ENCODE results near the gene FAM222B. TPM values are rescaled to one million over a fixed set of nuclear protein-coding genes. Genes with fewer than 3 reads are reported as not detected.

FAM222B gene
- total RNA-seq, 2 donors from 2014 or later: 19.9 to 23.4 TPM

DNA sequence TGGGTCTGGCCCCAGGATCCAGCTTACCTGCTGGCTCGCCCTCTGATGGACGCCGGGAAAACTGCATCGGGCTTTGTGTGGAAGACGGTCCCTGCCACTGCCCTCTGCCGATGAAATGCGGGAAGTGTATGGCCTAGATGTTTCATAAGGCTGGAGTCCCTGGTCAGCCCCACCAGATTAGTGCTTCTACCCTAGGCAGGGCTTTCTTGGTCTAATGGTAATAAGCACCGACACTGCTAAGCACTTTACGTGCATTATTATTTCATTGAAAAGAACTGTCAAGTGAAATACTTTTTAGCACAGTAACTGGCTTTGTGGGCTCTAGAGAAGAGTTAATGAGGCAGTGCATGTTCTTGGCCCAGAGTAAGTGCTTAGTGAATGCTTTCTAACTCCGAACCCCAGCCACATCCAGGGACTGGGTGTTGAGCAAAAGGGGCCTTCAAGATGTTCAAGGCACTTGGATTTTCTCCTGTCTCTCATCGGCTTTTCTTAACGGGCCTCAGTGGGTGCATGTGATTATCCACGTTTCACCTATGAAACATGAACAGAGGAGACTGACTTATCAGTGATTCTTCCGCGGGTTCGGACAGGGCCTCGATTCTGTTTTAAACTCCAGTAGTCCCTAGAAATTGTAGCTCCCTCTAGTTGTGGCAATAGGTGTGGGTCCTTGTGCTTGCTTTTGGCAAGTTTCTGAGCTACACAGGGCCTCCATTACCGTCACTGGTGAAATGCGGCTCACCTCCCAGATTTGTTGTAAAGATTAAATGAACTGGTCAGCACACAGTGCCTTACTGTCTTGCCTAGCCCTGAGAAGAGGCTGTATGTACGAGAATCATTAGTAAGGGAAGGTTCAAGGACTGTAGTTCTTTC is 92.2 kb downstream of the FAM222B start:
- ATAC-seq (ENCODE audit: insufficient number of reproducible peaks, low FRiP score, low read depth) (peak; percentile 50), DNase-seq (ENCODE audit: low spot score) (peak; percentile 90)
- H3K27me3 ChIP-seq (replicated peaks; ENCODE audit: insufficient read depth): no peaks in the 10 kb centered on the region
- TF ChIP-seq, protein P1, sequence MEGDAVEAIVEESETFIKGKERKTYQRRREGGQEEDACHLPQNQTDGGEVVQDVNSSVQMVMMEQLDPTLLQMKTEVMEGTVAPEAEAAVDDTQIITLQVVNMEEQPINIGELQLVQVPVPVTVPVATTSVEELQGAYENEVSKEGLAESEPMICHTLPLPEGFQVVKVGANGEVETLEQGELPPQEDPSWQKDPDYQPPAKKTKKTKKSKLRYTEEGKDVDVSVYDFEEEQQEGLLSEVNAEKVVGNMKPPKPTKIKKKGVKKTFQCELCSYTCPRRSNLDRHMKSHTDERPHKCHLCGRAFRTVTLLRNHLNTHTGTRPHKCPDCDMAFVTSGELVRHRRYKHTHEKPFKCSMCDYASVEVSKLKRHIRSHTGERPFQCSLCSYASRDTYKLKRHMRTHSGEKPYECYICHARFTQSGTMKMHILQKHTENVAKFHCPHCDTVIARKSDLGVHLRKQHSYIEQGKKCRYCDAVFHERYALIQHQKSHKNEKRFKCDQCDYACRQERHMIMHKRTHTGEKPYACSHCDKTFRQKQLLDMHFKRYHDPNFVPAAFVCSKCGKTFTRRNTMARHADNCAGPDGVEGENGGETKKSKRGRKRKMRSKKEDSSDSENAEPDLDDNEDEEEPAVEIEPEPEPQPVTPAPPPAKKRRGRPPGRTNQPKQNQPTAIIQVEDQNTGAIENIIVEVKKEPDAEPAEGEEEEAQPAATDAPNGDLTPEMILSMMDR (IDR thresholded peaks at IDR 0.05): peak; percentile 100
- no peaks in the 10 kb centered on the region for H3K9me3 ChIP-seq
- no peak overlapping the region for H3K4me3 ChIP-seq
- H3K27ac ChIP-seq: no peak overlapping the region
- H3K36me3 ChIP-seq: peaks cover 6% of the 10 kb centered on the region
- peaks cover 20 to 26% of the 10 kb centered on the region in 2 donors for H3K4me1 ChIP-seq (ENCODE audit: control insufficient read depth in 1 of 2, low read depth in 2 of 2)

DNA sequence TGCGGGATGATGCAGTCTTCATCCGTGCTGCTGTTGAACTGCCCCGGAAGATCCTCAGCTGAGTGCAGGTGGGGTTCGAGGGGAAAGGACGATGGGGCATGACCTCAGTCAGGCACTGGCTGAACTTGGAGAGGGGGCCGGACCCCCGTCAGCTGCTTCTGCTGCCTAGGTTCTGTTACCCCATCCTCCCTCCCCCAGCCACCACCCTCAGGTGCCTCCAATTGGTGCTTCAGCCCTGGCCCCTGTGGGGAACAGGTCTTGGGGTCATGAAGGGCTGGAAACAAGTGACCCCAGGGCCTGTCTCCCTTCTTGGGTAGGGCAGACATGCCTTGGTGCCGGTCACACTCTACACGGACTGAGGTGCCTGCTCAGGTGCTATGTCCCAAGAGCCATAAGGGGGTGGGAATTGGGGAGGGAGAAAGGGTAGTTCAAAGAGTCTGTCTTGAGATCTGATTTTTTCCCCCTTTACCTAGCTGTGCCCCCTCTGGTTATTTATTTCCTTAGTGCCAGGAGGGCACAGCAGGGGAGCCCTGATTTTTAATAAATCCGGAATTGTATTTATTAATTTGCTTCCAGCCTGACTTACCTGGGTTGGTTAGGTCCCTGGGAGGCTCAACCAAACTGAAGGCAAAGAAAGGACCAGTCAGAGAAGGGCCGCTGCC is 92.9 kb downstream of the FAM222B start:
- H3K4me1 ChIP-seq (ENCODE audit: control insufficient read depth in 1 of 2, low read depth in 2 of 2): peaks cover 23 to 33% of the 10 kb centered on the region in 2 donors

DNA sequence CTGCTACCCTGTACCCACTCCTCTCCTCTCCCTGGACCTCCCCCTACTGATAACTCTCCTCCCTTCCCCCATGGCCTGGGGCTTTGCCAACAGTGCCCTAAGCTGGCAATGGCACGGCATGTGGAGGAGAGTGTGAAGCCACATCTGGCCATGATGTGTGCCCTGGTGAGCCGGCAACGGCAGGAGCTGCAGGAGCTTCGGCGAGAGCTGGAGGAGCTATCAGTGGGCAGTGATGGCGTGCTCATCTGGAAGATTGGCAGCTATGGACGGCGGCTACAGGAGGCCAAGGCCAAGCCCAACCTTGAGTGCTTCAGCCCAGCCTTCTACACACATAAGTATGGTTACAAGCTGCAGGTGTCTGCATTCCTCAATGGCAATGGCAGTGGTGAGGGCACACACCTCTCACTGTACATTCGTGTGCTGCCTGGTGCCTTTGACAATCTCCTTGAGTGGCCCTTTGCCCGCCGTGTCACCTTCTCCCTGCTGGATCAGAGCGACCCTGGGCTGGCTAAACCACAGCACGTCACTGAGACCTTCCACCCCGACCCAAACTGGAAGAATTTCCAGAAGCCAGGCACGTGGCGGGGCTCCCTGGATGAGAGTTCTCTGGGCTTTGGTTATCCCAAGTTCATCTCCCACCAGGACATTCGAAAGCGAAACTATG is 93.6 kb downstream of the FAM222B start:
- no peak for ATAC-seq (ENCODE audit: insufficient number of reproducible peaks, low FRiP score, low read depth)
- Histone ChIP-seq H3K36me3 (peaks cover 6% of the 10 kb centered on the region), H3K4me1 (ENCODE audit: control insufficient read depth in 1 of 2, low read depth in 2 of 2) (peaks cover 23 to 38% of the 10 kb centered on the region in 2 donors), H3K4me3 (no peak overlapping the region), H3K27me3 (replicated peaks; ENCODE audit: insufficient read depth) (no peaks in the 10 kb centered on the region), H3K27ac (no peak overlapping the region), H3K9me3 (no peaks in the 10 kb centered on the region)
- DNase-seq (ENCODE audit: low spot score): no peak
- TF ChIP-seq, protein P1 (IDR thresholded peaks at IDR 0.05): no peak

More for the DNA sequence above, 92.9 kb downstream of the FAM222B start:
- TF ChIP-seq, protein P1 (IDR thresholded peaks at IDR 0.05): no peak
- H3K27ac ChIP-seq: no peak overlapping the region
- ATAC-seq (ENCODE audit: insufficient number of reproducible peaks, low FRiP score, low read depth) (no peak), DNase-seq (ENCODE audit: low spot score) (no peak)
- H3K36me3 ChIP-seq: peaks cover 6% of the 10 kb centered on the region
- no peaks in the 10 kb centered on the region for H3K27me3 ChIP-seq (replicated peaks; ENCODE audit: insufficient read depth)
- H3K4me3 ChIP-seq: no peak overlapping the region
- no peaks in the 10 kb centered on the region for H3K9me3 ChIP-seq

DNA sequence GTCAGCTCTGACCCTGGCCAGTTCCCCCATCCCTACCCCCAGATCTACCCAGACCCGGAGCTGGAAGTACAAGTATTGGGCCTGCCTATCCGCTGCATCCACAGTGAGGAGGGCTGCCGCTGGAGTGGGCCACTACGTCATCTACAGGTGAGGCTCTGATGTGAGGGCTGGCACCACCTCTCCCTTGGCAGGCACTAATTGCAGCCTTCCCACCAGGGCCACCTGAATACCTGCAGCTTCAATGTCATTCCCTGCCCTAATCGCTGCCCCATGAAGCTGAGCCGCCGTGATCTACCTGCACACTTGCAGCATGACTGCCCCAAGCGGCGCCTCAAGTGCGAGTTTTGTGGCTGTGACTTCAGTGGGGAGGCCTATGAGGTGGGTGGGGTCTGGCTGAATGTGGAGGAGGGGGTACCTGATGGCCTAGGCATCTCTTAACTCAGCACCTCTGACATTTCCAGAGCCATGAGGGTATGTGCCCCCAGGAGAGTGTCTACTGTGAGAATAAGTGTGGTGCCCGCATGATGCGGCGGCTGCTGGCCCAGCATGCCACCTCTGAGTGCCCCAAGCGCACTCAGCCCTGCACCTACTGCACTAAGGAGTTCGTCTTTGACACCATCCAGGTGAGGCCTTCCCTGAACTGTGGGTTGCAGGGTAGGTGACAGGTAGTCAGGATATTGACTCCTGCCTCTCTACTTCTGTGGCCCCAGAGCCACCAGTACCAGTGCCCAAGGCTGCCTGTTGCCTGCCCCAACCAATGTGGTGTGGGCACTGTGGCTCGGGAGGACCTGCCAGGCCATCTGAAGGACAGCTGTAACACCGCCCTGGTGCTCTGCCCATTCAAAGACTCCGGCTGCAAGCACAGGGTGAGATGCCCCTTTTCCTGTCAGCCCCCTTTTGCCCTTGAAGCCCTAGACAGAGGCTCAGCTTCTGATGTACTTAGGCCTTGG is 94.5 kb downstream of the FAM222B start:
- no peak for ATAC-seq (ENCODE audit: insufficient number of reproducible peaks, low FRiP score, low read depth)
- no peaks in the 10 kb centered on the region for H3K27me3 ChIP-seq (replicated peaks; ENCODE audit: insufficient read depth)
- no peak overlapping the region for H3K4me3 ChIP-seq
- TF ChIP-seq, protein P1 (IDR thresholded peaks at IDR 0.05): no peak
- no peaks in the 10 kb centered on the region for H3K9me3 ChIP-seq
- no peak for DNase-seq (ENCODE audit: low spot score)
- H3K4me1 ChIP-seq (ENCODE audit: control insufficient read depth in 1 of 2, low read depth in 2 of 2): peaks cover 23 to 42% of the 10 kb centered on the region in 2 donors
- peak overlapping the region in 1 of 2 donors; percentile 86 for H3K27ac ChIP-seq
- peaks cover 6% of the 10 kb centered on the region for H3K36me3 ChIP-seq

Measured in thoracic aorta (tissue), 2 donors.